ENCODE measurements around the gene UNC45A. TPM values are rescaled to one million over a fixed set of nuclear protein-coding genes. Genes with fewer than 3 reads are reported as not detected.

The UNC45A gene, protein sequence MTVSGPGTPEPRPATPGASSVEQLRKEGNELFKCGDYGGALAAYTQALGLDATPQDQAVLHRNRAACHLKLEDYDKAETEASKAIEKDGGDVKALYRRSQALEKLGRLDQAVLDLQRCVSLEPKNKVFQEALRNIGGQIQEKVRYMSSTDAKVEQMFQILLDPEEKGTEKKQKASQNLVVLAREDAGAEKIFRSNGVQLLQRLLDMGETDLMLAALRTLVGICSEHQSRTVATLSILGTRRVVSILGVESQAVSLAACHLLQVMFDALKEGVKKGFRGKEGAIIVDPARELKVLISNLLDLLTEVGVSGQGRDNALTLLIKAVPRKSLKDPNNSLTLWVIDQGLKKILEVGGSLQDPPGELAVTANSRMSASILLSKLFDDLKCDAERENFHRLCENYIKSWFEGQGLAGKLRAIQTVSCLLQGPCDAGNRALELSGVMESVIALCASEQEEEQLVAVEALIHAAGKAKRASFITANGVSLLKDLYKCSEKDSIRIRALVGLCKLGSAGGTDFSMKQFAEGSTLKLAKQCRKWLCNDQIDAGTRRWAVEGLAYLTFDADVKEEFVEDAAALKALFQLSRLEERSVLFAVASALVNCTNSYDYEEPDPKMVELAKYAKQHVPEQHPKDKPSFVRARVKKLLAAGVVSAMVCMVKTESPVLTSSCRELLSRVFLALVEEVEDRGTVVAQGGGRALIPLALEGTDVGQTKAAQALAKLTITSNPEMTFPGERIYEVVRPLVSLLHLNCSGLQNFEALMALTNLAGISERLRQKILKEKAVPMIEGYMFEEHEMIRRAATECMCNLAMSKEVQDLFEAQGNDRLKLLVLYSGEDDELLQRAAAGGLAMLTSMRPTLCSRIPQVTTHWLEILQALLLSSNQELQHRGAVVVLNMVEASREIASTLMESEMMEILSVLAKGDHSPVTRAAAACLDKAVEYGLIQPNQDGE
- total RNA-seq = 116 TPM

DNA sequence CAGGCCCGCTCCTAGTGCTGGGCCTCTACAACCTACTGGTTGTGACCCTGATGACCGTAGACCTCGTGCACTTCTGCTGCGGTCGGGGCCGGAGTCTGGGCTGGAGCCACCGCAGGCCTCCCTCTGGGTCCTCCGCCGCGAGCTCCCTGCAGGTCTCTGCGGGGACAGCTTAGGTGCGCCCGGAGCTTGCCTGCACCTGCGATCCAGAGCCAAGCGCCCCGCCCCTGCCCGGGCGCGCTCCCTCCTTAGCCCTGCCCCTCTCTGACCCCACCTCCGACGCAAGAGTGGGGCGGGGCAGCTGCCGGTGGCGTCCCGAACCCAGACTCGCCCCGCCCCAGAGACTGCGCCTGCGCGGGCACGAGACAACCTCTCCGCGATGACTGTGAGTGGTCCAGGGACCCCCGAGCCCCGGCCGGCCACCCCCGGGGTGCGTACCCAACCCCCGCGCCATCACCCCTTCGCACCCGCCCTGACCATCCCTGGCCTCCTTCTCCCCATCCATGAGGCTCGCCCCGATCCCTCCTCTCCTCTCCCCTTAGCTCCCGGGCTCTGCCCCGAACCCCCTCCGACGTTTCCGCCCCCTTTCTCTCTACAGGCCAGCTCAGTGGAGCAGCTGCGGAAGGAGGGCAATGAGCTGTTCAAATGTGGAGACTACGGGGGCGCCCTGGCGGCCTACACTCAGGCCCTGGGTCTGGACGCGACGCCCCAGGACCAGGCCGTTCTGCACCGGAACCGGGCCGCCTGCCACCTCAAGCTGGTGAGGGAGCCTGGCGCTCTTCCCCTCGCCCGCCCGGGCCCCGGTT, at the start of gene UNC45A:
Gene UNC45A, plus strand, starts transcription at position 337 of the 803 bp plus-strand sequence. Its CDS starts 40 bp downstream, at position 377.
- DNase-seq (ENCODE audit: low read depth in 2 of 3, low spot score in 2 of 3) = peak; percentile 86 to 94 (median 87)

DNA sequence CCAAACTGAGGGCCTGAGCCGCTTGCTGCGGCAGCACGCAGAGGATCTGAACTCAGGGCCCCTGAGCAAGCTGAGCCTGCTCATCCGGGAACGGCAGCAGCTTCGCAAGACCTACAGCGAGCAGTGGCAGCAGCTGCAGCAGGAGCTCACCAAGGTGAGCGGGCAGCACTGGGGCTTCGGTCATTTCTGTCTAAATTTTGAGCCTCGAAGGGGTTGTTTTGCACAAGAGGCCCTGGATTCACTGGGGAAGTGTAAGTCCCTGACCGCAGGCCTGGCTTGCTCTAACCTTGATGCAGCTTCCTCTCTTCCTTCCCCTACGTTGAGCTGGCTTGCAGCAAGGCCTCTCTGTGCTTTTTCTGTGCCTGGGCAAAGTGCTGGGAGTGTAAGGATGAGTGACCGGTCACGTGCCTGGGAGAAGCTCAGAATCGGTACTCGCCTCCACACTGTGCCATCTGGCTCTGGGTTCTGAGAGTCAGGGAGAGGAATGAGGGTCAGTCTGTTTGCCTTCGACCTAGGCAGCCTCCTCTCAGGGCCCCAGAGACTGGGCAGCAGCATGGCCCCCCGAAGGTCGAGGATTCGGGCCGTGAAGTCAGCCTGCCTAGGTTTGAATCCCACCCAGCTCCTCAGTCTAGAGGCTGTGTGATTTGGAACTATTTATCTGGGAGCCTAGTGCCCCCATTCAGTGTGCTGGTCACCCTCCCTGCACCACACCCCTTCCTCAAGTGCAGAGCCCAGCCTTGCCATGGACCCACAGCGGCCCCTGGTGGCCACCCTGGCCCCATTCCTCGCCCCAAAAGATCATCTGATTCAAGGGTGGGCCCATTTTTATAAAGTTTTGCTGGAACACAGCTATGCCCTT, 49.4 kb upstream of the UNC45A start:
- DNase-seq (ENCODE audit: low read depth in 2 of 3, low spot score in 2 of 3) = peak; percentile 54 to 87 (median 80)

DNA sequence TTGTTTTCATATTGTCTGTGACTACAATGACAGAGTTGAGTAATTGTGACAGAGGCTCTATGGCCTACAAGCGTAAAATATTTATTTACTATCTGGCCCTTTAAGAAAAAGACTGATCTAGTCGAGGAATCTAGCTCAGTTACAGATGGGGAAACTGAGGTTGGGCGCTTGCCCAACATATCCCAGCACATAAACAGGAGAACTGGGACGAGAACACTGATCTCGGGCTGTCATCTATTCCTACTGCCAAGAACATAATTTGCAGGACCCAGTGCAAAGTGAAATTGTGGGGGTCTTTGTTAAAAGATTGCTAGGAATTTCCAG, 48.8 kb upstream of the UNC45A start:
- DNase-seq (ENCODE audit: low read depth in 2 of 3, low spot score in 2 of 3) = no peak

DNA sequence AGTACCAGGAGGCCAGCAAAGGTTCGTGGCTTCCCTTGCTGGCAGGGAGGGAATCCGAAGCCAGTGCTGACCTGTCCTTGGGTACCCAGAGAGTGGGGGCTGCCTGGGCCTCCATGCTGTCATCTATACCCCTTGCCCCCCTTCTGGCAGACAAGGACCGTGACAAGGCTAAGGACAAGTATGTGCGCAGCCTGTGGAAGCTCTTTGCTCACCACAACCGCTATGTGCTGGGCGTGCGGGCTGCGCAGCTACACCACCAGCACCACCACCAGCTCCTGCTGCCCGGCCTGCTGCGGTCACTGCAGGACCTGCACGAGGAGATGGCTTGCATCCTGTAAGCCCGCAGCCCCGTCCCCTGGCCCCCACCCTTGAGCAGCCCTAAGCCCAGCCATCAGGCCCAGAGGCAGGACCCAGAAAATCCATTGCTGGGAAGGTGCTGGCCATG, 48.0 kb upstream of the UNC45A start:
- no peak for DNase-seq (ENCODE audit: low read depth in 2 of 3, low spot score in 2 of 3)

DNA sequence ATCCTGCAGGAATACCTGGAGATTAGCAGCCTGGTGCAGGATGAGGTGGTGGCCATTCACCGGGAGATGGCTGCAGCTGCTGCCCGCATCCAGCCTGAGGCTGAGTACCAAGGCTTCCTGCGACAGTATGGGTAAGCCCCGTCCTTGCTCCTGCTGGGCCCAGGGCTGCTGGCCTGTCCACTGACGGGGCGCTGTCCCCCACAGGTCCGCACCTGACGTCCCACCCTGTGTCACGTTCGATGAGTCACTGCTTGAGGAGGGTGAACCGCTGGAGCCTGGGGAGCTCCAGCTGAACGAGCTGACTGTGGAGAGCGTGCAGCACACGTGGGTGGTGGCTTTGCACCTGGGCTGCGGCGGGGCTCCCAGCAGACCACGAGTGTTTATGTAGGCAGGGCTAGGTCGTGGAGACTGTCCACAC, 45.8 kb upstream of the UNC45A start:
- DNase-seq (ENCODE audit: low read depth in 2 of 3, low spot score in 2 of 3) = no peak

DNA sequence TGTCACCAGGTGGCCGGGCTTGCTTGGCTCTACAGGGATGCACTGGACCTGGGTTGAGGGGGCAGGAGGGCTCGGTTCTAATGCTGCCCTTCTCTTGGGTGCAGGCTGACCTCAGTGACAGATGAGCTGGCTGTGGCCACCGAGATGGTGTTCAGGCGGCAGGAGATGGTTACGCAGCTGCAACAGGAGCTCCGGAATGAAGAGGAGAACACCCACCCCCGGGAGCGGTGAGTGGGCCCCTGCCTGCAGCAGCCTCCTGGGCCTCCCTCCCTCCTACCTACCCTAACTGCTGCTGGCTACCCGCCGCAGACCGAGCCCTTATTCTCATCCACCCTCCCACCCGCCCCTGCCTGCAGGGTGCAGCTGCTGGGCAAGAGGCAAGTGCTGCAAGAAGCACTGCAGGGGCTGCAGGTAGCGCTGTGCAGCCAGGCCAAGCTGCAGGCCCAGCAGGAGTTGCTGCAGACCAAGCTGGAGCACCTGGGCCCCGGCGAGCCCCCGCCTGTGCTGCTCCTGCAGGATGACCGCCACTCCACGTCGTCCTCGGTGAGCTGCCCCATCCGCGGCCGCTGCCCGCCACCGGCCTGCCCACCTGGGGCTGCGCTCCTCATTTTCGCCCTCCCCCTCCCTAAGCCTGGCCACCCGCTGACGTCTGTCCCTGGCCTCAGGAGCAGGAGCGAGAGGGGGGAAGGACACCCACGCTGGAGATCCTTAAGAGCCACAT, 45.2 kb upstream of the UNC45A start:
- DNase-seq (ENCODE audit: low read depth in 2 of 3, low spot score in 2 of 3) = no peak

DNA sequence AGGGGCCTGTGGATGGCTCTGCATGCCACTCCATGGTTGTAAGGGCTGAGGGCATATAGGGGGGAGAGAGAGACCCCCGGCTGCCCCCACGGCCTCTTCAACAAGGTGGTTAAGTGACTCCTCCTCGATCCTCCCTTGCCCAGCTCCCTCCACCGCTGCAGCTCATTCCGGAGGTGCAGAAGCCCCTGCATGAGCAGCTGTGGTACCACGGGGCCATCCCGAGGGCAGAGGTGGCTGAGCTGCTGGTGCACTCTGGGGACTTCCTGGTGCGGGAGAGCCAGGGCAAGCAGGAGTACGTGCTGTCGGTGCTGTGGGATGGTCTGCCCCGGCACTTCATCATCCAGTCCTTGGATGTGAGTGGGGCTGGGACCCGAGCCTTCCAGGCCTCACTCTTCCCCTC, 44.2 kb upstream of the UNC45A start:
- no peak for DNase-seq (ENCODE audit: low read depth in 2 of 3, low spot score in 2 of 3)

DNA sequence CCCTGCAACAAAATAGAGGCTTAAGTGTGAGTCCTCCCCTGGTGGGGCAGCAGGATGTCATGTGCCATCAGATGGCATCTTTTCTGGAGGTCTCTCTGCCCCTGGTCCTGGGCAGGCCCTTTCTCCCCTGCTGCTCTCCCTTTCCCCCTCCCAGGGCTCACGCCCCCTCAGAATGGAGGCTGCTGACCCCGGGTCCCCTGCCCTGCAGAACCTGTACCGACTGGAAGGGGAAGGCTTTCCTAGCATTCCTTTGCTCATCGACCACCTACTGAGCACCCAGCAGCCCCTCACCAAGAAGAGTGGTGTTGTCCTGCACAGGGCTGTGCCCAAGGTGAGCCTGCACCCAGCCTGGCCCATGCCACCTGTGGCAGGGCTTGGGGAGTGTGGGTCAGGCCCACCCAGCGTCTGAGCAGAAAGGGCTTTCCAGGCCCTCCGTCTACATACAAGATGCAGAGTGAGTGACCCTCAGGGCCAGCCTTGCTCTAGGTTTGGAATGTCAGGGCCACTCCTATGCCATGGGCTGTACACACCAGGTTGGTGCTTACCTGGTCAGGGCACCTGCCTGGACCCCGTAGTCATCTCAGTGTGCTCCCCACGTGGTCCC, 43.6 kb upstream of the UNC45A start:
- no peak for DNase-seq (ENCODE audit: low read depth in 2 of 3, low spot score in 2 of 3)

DNA sequence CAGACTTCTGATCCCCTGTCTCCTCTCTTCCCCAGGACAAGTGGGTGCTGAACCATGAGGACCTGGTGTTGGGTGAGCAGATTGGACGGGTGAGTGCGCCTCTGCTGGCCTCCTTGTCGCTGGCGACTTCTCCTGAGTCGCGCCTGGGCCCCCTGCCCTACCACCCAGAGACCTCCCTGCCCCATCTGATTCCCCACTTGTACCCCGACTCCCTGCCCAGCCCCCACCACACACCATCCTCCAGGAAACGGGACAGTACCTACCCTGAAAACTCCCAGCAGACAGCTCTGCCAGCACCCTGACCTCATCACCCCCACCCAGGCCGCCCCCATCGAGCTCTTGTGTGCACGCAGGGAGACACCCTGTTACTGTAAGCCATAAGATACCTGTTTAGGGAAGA, 43.1 kb upstream of the UNC45A start:
- no peak for DNase-seq (ENCODE audit: low read depth in 2 of 3, low spot score in 2 of 3)

DNA sequence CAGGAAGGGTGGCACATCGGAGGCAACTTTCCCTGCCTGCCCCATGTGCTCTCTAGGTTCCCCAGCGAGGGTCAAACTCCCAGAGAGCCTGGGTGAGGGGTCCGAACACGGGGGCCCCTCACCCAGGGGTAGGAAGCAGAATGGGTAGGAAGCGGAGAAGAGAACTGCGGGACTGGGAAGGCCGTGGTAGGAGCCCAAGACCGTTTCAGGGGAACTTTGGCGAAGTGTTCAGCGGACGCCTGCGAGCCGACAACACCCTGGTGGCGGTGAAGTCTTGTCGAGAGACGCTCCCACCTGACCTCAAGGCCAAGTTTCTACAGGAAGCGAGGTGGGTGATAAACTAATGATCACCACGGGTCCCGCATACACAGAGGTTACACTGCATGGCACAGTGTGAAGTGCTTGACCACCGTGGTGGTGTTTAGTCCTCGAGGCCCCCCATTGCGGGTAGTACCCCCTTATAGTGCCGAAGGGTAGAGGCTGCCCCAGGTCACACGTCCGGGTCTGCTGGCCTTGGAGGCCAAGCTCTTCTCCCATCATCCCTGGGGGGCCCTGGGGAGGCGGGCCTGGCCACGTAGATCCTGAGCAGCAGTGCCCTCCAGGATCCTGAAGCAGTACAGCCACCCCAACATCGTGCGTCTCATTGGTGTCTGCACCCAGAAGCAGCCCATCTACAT, 42.4 kb upstream of the UNC45A start:
- DNase-seq (ENCODE audit: low read depth in 2 of 3, low spot score in 2 of 3) = no peak

DNA sequence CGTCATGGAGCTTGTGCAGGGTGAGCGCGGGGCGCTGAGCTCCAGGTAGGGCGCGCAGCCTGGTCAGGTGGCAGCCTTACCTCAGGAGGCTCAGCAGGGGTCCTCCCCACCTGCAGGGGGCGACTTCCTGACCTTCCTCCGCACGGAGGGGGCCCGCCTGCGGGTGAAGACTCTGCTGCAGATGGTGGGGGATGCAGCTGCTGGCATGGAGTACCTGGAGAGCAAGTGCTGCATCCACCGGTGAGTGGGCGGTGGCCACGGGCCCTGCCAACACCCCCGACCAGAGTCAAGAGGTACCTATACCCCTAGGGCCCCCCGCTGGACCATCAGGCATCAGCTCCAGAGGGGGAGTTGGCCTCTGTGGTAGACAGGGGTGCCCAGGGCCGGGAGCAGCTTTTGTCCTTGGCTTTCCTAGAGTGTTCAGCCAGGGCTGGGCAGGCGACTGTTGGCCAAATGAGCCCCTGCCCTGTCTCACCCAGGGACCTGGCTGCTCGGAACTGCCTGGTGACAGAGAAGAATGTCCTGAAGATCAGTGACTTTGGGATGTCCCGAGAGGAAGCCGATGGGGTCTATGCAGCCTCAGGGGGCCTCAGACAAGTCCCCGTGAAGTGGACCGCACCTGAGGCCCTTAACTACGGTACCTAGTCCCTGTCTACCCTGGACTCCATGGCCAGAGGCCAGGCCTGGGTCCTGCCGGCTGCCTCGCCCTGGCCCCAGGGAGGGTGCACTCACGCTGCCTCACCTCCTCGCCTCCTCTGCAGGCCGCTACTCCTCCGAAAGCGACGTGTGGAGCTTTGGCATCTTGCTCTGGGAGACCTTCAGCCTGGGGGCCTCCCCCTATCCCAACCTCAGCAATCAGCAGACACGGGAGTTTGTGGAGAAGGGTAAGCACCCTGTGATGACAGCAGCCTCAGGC, 41.7 kb upstream of the UNC45A start:
- no peak for DNase-seq (ENCODE audit: low read depth in 2 of 3, low spot score in 2 of 3)

DNA sequence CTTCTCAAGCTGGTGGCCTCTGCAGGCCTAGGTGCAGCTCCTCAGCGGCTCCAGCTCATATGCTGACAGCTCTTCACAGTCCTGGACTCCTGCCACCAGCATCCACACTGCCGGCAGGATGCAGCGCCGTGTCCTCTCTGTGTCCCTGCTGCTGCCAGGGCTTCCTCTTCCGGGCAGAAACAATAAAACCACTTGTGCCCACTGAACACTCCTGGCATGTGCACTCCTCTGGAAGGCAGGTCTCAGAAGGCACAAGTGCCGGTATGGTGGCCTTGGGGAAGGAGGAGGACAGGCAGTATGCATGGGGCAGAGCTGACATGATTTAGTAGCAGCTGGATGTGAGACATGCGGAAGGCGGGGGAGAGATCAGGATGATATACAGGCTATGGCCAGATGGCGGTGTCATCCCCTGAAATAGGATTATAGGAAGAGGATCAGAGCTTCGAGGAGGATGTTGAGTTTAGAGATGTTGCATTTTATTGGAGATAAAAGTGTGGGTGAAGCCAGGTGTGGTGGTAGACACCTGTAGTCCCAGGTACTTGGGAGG, 39.4 kb upstream of the UNC45A start:
- DNase-seq (ENCODE audit: low read depth in 2 of 3, low spot score in 2 of 3) = peak in 1 of 3 donors; percentile 12

DNA sequence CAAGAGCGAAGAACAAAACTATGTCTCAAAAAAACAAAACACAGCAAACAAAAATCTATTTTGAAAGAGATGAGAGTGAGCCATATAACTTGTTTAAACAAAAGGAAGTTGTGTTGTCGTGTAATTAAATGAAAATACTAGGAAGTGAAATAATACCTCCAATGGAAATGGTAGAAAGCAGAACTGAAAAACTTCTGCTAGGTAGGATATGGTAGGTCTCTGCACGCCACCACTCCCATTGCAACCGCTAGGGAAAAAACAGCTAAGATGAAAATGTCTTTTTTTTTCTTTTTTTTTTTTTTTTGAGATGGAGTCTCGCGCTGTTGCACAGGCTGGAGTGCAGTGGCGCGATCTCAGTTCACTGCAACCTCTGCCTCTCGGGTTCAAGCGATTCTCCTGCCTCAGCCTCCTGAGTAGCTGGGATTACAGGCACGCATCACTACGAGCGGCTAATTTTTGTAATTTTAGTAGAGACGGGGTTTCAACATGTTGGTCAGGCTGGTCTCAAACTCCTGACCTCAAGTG, 37.9 kb upstream of the UNC45A start:
- peak in 1 of 3 donors; percentile 29 for DNase-seq (ENCODE audit: low read depth in 2 of 3, low spot score in 2 of 3)

DNA sequence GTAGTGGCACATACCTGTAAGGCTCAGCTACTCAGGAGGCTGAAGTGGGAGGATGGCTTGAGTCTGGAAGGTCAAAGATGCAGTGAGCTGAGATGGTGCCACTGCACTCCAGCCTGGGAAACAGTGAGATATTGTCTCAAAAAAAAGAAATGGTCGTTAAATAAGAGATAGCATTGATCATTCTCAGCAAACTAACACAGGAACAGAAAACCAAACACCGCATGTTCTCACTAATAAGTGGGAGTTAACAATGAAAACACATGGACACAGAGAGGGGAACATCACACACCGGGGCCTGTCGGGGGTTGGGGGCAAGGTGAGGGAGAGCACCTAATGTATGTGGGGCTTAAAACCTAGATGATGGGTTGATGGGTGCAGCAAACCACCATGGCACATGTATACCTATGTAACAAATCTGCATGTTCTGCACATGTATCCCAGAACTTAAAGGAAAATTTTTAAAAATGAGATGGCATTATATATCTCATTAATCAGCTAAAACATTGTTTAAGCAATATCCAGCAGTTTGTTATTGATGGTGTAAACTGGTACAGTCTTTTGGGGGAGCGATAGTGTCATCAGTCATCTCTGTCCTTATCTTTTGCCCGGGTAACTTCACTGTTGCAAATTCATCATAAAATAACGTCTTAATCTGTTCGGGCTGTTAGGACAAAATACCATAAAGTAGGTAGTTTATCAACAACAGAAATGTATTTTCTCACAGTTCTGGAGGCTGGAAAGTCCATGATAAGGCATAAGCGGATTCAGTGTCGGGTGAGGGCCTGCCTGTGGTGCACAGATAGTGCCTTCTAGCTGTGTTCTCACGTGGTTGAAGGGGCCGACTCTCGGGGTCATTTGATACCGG, 33.7 kb upstream of the UNC45A start:
- peak in 2 of 3 donors; percentile 71 to 87 for DNase-seq (ENCODE audit: low read depth in 2 of 3, low spot score in 2 of 3)

DNA sequence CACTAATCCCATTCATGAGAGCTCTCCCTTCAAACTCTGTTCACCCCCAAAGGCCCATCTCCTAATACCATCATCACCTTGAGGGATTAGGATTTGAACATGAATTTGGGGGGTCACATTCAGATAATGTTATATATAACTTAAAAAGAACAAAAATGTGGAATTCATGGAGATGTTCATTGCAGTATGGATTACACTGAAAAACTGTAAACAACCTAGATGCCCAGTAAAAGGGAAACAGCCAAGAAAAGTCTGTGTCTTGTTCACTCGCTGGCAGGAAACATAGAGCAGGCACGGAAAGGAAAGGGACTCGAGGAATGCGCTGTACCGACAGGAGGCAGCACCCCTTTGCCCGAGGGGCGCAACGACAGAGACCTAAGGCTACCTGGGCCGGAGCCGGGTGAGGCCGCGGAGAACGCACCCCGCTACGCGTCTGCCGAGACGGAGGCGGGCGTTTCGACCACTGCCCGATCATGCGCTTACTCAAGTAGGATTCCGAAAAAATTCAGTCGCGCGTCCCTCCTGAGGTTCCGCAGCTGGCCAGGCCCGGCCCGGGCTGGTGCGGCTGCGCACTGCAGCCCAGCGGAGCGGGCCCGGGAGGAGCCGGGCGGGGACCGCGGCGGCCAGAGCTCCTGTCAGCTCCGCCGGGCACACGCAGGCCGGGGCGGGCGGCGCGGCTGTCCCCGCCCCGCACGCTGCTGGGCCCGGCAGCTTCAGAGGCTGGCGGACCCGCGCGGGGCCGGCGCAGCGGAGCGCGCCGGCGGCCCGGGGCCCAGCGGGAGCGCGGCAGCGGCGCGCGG, 32.8 kb upstream of the UNC45A start:
- peak; percentile 64 to 75 (median 74) for DNase-seq (ENCODE audit: low read depth in 2 of 3, low spot score in 2 of 3)
